ENCODE data around the gene STRIT1.

STRIT1 gene

GRCh38 chr3:155334215-155334913, 40.9 kb upstream of the STRIT1 start:
- H3K4me3 ChIP-seq (ENCODE audit: low read depth in 1 of 2, low read length in 1 of 2): no peak overlapping the region
- H3K27me3 ChIP-seq: no peaks in the 10 kb centered on the region
- no peak for TF ChIP-seq CTCF (IDR thresholded peaks at IDR 0.05)
- H3K9me3 ChIP-seq: no peaks in the 10 kb centered on the region
- peaks cover 0 to 8% of the 10 kb centered on the region in 2 experiments for H3K4me1 ChIP-seq (ENCODE audit: control insufficient read depth in 1 of 2, insufficient read depth in 1 of 2, low read depth in 1 of 2, low read length in 1 of 2)
- H3K36me3 ChIP-seq: no peaks in the 10 kb centered on the region
- no peak overlapping the region for H3K27ac ChIP-seq

- Histone ChIP-seq H3K36me3 (no peaks in the 10 kb centered on the region), H3K27ac (no peak overlapping the region), H3K4me1 (ENCODE audit: control insufficient read depth in 1 of 2, insufficient read depth in 1 of 2, low read depth in 1 of 2, low read length in 1 of 2) (peaks cover 0 to 8% of the 10 kb centered on the region in 2 experiments), H3K27me3 (no peaks in the 10 kb centered on the region), H3K9me3 (no peaks in the 10 kb centered on the region), H3K4me3 (ENCODE audit: low read depth in 1 of 2, low read length in 1 of 2) (no peak overlapping the region)
- no peak for TF ChIP-seq CTCF (IDR thresholded peaks at IDR 0.05)
These were observed 39.2 kb upstream of the STRIT1 start for GRCh38 chr3:155332716-155333115.

- Histone ChIP-seq H3K4me3 (ENCODE audit: low read depth in 1 of 2, low read length in 1 of 2) (no peak overlapping the region), H3K4me1 (ENCODE audit: control insufficient read depth in 1 of 2, insufficient read depth in 1 of 2, low read depth in 1 of 2, low read length in 1 of 2) (peaks cover 0 to 8% of the 10 kb centered on the region in 2 experiments), H3K27me3 (no peaks in the 10 kb centered on the region), H3K27ac (no peak overlapping the region), H3K36me3 (no peaks in the 10 kb centered on the region), H3K9me3 (no peaks in the 10 kb centered on the region)
- no peak for TF ChIP-seq CTCF (IDR thresholded peaks at IDR 0.05)
These were observed 37.6 kb upstream of the STRIT1 start for GRCh38 chr3:155331078-155331477.

GRCh38 chr3:155330370-155330769, 36.9 kb upstream of the STRIT1 start:
- H3K4me1 ChIP-seq (ENCODE audit: control insufficient read depth in 1 of 2, insufficient read depth in 1 of 2, low read depth in 1 of 2, low read length in 1 of 2): peaks cover 0 to 8% of the 10 kb centered on the region in 2 experiments
- H3K27ac ChIP-seq: no peak overlapping the region
- H3K4me3 ChIP-seq (ENCODE audit: low read depth in 1 of 2, low read length in 1 of 2): no peak overlapping the region
- H3K9me3 ChIP-seq: no peaks in the 10 kb centered on the region
- TF ChIP-seq CTCF (IDR thresholded peaks at IDR 0.05): no peak
- no peaks in the 10 kb centered on the region for H3K27me3 ChIP-seq
- H3K36me3 ChIP-seq: no peaks in the 10 kb centered on the region

- no peaks in the 10 kb centered on the region for H3K36me3 ChIP-seq
- H3K4me3 ChIP-seq (ENCODE audit: low read depth in 1 of 2, low read length in 1 of 2): no peak overlapping the region
- H3K4me1 ChIP-seq (ENCODE audit: control insufficient read depth in 1 of 2, insufficient read depth in 1 of 2, low read depth in 1 of 2, low read length in 1 of 2): no peaks in the 10 kb centered on the region
- no peaks in the 10 kb centered on the region for H3K9me3 ChIP-seq
- no peak overlapping the region for H3K27ac ChIP-seq
- no peaks in the 10 kb centered on the region for H3K27me3 ChIP-seq
- no peak for TF ChIP-seq CTCF (IDR thresholded peaks at IDR 0.05)
These were observed 36.1 kb upstream of the STRIT1 start for GRCh38 chr3:155329513-155330048.

Measured in neutrophil (primary cell).